K562 treated with DMSO at 1 percent for 12 hours (cell line): ENCODE measurements around the gene HIGD2A. TPM values are rescaled to one million over a fixed set of nuclear protein-coding genes. Genes with fewer than 3 reads are reported as not detected.

Experiments used
- total RNA-seq: library from RNA; unstranded; fragments of 300-600 nt; gene quantifications from 2 replicates; pipeline ENCODE4 v1.2.3, GENCODE V29; 2022; ENCODE audit not compliant: insufficient read depth

Gene HIGD2A, protein sequence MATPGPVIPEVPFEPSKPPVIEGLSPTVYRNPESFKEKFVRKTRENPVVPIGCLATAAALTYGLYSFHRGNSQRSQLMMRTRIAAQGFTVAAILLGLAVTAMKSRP
- 369 and 440 TPM in 2 replicates for total RNA-seq

DNA sequence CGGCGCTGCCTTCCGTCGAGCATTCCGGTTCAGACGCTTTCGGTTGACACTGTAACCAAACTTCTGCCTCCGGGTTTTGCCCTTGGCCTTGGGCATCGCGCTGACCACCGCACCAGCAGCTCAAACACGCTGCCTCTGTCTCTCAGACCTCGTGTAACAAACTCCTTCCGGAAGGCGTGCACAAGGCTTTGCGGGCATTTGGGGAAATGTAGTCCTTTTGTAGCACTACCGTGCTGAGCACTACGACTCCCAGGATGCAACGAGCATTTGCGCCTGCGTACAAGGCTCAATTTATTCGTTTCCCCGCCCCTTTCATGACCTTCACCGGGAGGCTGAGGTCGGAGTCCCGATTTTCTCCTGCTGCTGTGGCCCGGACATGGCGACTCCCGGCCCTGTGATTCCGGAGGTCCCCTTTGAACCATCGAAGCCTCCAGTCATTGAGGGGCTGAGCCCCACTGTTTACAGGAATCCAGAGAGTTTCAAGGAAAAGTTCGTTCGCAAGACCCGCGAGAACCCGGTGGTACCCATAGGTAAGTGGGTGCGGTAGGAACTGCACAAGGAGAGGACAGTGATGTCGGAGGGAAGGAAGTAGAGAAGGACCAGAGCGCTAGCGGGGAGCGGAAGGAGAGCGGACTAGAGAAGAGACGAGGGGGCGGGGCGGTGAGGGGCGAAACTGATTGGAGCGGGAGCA lies at the start of gene HIGD2A, which contains the start of gene NOP16:
Gene HIGD2A, plus strand, starts transcription at position 308 of the 691 bp plus-strand sequence. Its CDS starts 69 bp downstream, at position 377.
Gene NOP16, minus strand, starts transcription at position 155 of the 691 bp plus-strand sequence. Its CDS starts 59 bp downstream, at position 96.

GRCh38 chr5:176361437-176362232 lies 26.9 kb upstream of the HIGD2A start, which contains the start of gene KIAA1191:
TSS of gene KIAA1191 (minus strand) at chr5:176361764. CDS start at chr5:176359508, 2,256 bp downstream.

GRCh38 chr5:176365351-176366231 lies 23.0 kb upstream of the HIGD2A start, which contains the start of gene ARL10:
TSS of gene ARL10 (plus strand) at chr5:176365487. CDS start at chr5:176365564, 77 bp downstream.

GRCh38 chr5:176415952-176416924 lies 27.7 kb downstream of the HIGD2A start, which contains the start of gene CLTB:
TSS of gene CLTB (minus strand) at chr5:176416539. CDS start at chr5:176416363, 176 bp downstream.

Other genes starting within 250 kb of the HIGD2A start
- 7.5 and 20.2 TPM in 2 replicates for gene SIMC1, start 150.3 kb upstream of the HIGD2A start, total RNA-seq
- 38.0 and 83.4 TPM in 2 replicates for gene KIAA1191, start 27.0 kb upstream of the HIGD2A start, total RNA-seq
- 0.06 TPM in 1 of 2 replicates, not detected in the other for gene ARL10, start 23.3 kb upstream of the HIGD2A start, total RNA-seq
- gene NOP16, start 153 bp upstream of the HIGD2A start, total RNA-seq, result 16.0 and 16.6 TPM in 2 replicates
- gene CLTB, start 27.8 kb downstream of the HIGD2A start, total RNA-seq, result 65.2 and 101 TPM in 2 replicates
- gene FAF2, start 59.6 kb downstream of the HIGD2A start, total RNA-seq, result 12.3 and 34.1 TPM in 2 replicates
- gene RNF44, start 148.7 kb downstream of the HIGD2A start, total RNA-seq, result 13.1 and 40.1 TPM in 2 replicates
- gene CDHR2, start 160.6 kb downstream of the HIGD2A start, total RNA-seq, result not detected in 2 replicates
- gene GPRIN1, start 221.4 kb downstream of the HIGD2A start, total RNA-seq, result 6.2 and 6.3 TPM in 2 replicates
- gene SNCB, start 241.8 kb downstream of the HIGD2A start, total RNA-seq, result not detected in 2 replicates
- not detected in 2 replicates for gene EIF4E1B, start 241.9 kb downstream of the HIGD2A start, total RNA-seq